Activated gamma-delta T cell (primary cell): ENCODE results near the gene SLIT2.

Experiments
- DNase-seq: peaks from one replicate; lab custom pipeline; 2025; lab: John Stamatoyannopoulos, UW
- total RNA-seq, 2 donors: gene quantifications; one replicate each; lab custom pipeline; 2026; lab: John Stamatoyannopoulos, UW

Gene SLIT2, protein sequence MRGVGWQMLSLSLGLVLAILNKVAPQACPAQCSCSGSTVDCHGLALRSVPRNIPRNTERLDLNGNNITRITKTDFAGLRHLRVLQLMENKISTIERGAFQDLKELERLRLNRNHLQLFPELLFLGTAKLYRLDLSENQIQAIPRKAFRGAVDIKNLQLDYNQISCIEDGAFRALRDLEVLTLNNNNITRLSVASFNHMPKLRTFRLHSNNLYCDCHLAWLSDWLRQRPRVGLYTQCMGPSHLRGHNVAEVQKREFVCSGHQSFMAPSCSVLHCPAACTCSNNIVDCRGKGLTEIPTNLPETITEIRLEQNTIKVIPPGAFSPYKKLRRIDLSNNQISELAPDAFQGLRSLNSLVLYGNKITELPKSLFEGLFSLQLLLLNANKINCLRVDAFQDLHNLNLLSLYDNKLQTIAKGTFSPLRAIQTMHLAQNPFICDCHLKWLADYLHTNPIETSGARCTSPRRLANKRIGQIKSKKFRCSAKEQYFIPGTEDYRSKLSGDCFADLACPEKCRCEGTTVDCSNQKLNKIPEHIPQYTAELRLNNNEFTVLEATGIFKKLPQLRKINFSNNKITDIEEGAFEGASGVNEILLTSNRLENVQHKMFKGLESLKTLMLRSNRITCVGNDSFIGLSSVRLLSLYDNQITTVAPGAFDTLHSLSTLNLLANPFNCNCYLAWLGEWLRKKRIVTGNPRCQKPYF (N-terminal part only)
- 0.41 to 1.1 reads per million in 2 donors for total RNA-seq

- DNase-seq = no peak
These were observed at the start of gene SLIT2 for GRCh38 chr4:20251796-20252655. Gene SLIT2 (plus strand): TSS chr4:20251905. CDS start chr4:20253816, 1,911 bp downstream.

- DNase-seq = no peak
These were observed 48.2 kb upstream of the SLIT2 start for GRCh38 chr4:20203508-20203907.

GRCh38 chr4:20217521-20217920 is 34.2 kb upstream of the SLIT2 start:
- no peak for DNase-seq

- no peak for DNase-seq
These were observed 33.8 kb upstream of the SLIT2 start for GRCh38 chr4:20217951-20218350.

- DNase-seq = no peak
These were observed 32.2 kb upstream of the SLIT2 start for GRCh38 chr4:20219521-20219920.

GRCh38 chr4:20237894-20238537 is 13.7 kb upstream of the SLIT2 start:
- DNase-seq = no peak

DNA sequence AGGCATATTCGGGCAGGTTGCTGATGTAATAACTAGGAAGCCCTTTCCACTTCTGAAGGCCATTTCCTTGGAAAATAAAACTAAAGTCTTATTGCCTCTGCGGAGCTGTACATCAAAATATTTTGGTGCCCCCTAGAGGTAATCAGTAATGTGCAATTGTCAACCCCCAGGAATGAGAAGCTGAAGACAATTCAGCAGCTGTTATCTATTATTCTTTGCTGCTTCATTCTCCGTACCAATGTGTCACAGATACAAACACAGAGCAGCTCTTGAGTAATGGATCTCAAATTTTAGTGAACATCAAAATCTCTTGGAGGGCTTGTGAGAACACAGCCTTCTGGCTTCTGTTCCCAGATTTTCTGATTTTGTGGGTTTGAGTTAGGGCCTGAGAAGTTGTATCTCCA is 3.5 kb upstream of the SLIT2 start:
- no peak for DNase-seq

DNA sequence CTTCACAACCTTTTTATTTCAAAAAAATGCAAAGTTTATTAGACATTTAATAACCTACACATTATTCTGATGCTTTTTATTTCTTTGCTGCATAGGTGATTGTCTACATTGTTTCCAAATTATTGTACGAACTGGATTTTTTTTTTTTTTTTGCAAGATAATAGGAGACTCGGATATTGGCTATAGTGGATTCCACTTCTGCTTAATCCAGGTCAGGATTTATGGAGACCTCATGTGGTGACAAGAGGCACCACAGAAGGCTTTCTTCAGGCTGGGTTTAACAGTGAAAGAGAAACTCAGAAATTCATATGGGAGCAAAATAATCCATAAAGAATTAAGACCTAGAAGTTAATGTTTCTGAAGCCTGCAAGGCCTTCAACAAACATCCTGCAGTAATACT is 2.4 kb upstream of the SLIT2 start:
- no peak for DNase-seq

DNA sequence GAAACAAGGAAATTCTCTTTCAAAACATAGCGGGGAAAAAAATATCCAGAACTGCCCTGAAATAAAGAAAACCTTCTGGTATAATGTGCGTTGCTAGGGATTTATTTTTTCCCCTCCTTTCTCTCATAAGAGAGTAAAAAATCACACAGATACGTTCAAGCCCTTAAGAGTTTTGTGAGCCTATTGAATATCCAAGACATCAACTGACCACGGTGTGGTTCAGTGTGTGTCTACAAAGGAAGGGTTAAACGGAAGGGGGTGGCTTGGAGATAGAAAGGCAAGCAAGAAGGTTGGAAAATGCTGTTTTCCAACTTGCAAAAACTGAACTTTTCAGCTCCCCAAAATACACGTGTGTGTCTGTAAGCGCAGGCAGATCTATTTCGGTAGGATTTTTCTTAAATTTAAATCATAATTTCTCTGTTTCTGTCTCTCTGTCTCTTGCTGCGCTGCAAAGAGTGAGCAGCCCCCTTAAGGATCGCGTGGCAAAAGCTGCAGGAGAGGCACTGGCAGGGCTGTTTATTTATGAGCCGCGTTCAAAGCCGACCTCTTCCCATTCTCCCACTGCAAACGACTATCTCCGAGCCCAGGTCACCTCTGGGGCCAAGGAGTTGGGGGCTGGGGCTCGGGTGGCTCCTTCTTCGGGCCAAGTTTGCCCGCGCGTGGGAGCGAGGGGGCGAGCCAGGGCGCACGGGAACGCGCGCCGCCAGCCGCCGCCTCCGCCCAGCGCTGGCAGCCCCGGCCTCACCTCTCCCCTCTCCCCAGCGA is 492 bp upstream of the SLIT2 start:
- no peak for DNase-seq

- no peak for DNase-seq
These were observed 1.1 kb downstream of the SLIT2 start for GRCh38 chr4:20252656-20253282.

DNA sequence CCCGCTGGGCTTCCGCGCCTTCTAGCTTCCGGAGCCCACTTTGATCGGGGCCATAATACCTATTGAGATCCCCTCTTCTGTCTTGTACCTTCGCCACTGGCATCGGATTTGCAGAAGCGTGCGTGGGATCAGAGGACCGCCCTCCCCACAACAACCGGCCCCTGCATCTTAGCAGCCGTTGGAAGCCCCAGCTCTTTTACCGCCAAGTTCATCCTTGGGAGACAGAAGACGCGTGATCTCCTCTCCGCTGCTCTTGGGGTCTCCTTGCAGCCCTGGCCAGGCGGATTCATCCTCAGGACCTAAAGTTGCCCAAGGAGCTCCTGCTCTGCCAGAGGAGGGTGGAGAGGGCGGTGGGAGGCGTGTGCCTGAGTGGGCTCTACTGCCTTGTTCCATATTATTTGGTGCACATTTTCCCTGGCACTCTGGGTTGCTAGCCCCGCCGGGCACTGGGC is 1.6 kb downstream of the SLIT2 start:
- DNase-seq = no peak

- no peak for DNase-seq
These were observed 2.2 kb downstream of the SLIT2 start for GRCh38 chr4:20253735-20254409.

- no peak for DNase-seq
These were observed 3.0 kb downstream of the SLIT2 start for GRCh38 chr4:20254511-20255250.

DNA sequence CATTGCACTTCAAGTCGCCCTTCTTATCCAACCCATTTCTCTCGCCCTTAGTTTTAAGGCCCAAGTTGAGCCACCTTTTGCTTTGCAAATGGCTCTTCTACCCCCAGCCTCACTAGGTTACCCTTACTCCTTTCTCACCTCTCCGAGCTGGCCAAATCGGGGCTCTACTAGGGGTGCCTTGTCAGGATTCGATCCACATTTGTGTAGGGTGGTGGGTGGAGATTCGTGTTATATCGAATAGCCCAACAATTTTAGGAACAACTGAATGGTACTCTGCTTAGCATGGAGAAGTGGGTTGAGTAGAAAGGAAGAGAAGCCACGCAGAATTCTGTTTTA is 3.5 kb downstream of the SLIT2 start:
- DNase-seq = no peak

DNA sequence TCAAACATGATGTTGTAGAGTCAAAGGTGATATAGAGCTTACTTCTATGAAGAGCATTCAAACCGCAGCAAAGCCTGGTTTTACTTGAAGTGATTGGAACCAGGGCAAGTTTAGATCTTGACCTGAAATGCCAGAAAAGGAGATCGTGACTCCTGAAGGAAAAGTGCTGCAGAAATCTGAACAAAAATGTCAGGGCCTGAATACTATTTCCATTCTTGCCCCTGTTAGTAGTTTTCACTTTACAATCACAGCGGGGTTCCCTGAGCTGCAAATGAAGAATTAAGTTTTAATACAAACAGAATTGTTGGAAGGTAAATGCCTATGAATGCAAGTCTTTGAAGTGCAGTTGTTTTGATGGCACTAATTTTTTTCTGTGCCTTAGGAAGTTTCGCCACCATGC is 4.1 kb downstream of the SLIT2 start:
- no peak for DNase-seq

DNA sequence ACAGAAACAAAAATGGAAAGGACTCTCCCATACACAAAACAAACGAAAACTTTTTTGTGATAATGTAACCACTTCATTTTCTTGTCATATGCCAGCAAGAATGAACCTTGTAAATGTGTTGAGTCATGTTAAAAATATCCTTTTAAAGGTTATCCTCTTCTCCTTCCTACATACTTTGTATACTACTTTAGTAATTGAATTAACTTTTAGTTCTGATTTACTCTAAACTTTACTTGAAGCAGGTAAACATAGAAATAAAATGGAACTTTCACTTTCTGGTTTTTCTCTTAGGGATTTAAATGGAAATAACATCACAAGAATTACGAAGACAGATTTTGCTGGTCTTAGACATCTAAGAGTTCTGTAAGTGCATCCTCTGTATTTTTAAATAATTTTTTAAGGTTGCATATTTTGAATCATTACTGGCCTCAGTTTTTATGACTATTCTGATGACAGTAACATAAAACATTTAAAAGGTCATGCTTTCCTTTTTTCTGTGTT is 4.7 kb downstream of the SLIT2 start:
- no peak for DNase-seq

GRCh38 chr4:20259707-20260106 is 8.0 kb downstream of the SLIT2 start:
- no peak for DNase-seq

- DNase-seq = no peak
These were observed 9.1 kb downstream of the SLIT2 start for GRCh38 chr4:20260821-20261220.

GRCh38 chr4:20262221-20262620 is 10.5 kb downstream of the SLIT2 start:
- DNase-seq = no peak
